Liver (tissue), 9 donors: ENCODE data around the gene IL10. TPM values are rescaled to one million over a fixed set of nuclear protein-coding genes. Genes with fewer than 3 reads are reported as not detected.

ENCODE experiments used
- DNase-seq: peaks from one replicate; pipeline ENCODE4 v3.0.0-alpha.2; 2017; ENCODE audit warnings: low spot score
- H3K27ac ChIP-seq, 2 donors: one replicate each; pipeline ENCODE4 v1.7.0; 2013; ENCODE audit warnings: inconsistent platforms in 2 of 2, low read length in 2 of 2, control low read depth in 1 of 2, low read depth in 1 of 2, mild to moderate bottlenecking in 1 of 2
- H3K27me3 ChIP-seq, 4 donors: one replicate each; pipeline versions ENCODE4 v1.6.1 to v1.7.0; 2013; ENCODE audit warnings: low read length in 3 of 4, inconsistent platforms in 1 of 4, mild to moderate bottlenecking in 1 of 4, moderate library complexity in 1 of 4; ENCODE audit not compliant: control insufficient read depth in 4 of 4, insufficient read depth in 4 of 4
- H3K36me3 ChIP-seq, 4 donors: one replicate each; pipeline versions ENCODE4 v1.6.1 to v1.7.0; 2013; ENCODE audit warnings: low read length in 3 of 4, mild to moderate bottlenecking in 3 of 4, low read depth in 1 of 4, moderate library complexity in 1 of 4; ENCODE audit not compliant: control insufficient read depth in 4 of 4, insufficient read depth in 3 of 4
- H3K4me1 ChIP-seq, 4 donors: one replicate each; pipeline versions ENCODE4 v1.6.1 to v1.7.0; 2013; ENCODE audit warnings: low read length in 3 of 4, mild to moderate bottlenecking in 3 of 4, moderate library complexity in 1 of 4; ENCODE audit not compliant: control insufficient read depth in 4 of 4, insufficient read depth in 4 of 4
- H3K4me3 ChIP-seq, 3 donors: one replicate each; pipeline versions ENCODE4 v1.6.1 to v1.7.0; 2013; ENCODE audit warnings: low read length in 3 of 3, control low read depth in 1 of 3, low read depth in 1 of 3, mild to moderate bottlenecking in 1 of 3
- H3K9ac ChIP-seq, 2 donors: one replicate each; pipeline ENCODE4 v1.7.0; 2013; ENCODE audit warnings: low read length in 2 of 2, mild to moderate bottlenecking in 2 of 2, moderate library complexity in 2 of 2, control low read depth in 1 of 2, low read depth in 1 of 2
- H3K9me3 ChIP-seq, 4 donors: one replicate each; pipeline versions ENCODE4 v1.6.1 to v1.7.0; 2013; ENCODE audit warnings: low read length in 3 of 4; ENCODE audit not compliant: control insufficient read depth in 4 of 4
- ATF3 ChIP-seq: IDR thresholded peaks from 2 replicates; pipeline ENCODE4 v1.6.1; 2016; ENCODE audit warnings: antibody characterized with exemption
- CTCF ChIP-seq: fragments of 150-350 bp; IDR thresholded peaks from 2 replicates; pipeline ENCODE4 v1.5.1; 2017; ENCODE audit warnings: improper control_type of control experiment, low read depth, low read length; ENCODE audit not compliant: missing input control
- EGR1 ChIP-seq, 2 donors: IDR thresholded peaks; 2 replicates each; pipeline ENCODE4 v1.6.1; 2016 to 2018; ENCODE audit warnings: antibody characterized with exemption in 2 of 2, low read depth in 2 of 2
- FOXA1 ChIP-seq: IDR thresholded peaks from 2 replicates; pipeline ENCODE4 v1.6.1; 2016; ENCODE audit warnings: antibody characterized with exemption
- FOXA2 ChIP-seq: IDR thresholded peaks from 2 replicates; pipeline ENCODE4 v1.6.1; 2016; ENCODE audit warnings: antibody characterized with exemption
- GABPA ChIP-seq, 2 donors: IDR thresholded peaks in 1 of 2; conservative IDR thresholded peaks in 1 of 2; 2 replicates each; pipeline ENCODE4 v1.6.1; 2016; ENCODE audit warnings: antibody characterized with exemption in 2 of 2, mild to moderate bottlenecking in 1 of 2, moderate library complexity in 1 of 2
- HNF4A ChIP-seq, 2 donors: conservative IDR thresholded peaks; 2 replicates each; pipeline ENCODE4 v1.6.1; 2016; ENCODE audit warnings: antibody characterized with exemption in 2 of 2, mild to moderate bottlenecking in 2 of 2
- HNF4G ChIP-seq: IDR thresholded peaks from 2 replicates; pipeline ENCODE4 v1.6.1; 2016; ENCODE audit warnings: antibody characterized with exemption
- JUND ChIP-seq, 2 donors: IDR thresholded peaks; 2 replicates each; pipeline ENCODE4 v1.6.1; 2016; ENCODE audit warnings: antibody characterized with exemption in 2 of 2
- MAX ChIP-seq: IDR thresholded peaks from 2 replicates; pipeline ENCODE4 v1.6.1; 2016; ENCODE audit warnings: antibody characterized with exemption
- NR2F2 ChIP-seq: IDR thresholded peaks from 2 replicates; pipeline ENCODE4 v1.6.1; 2016; ENCODE audit warnings: antibody characterized with exemption
- RAD21 ChIP-seq, 2 donors: IDR thresholded peaks; 2 replicates each; pipeline ENCODE4 v1.6.1; 2016; ENCODE audit warnings: antibody characterized with exemption in 2 of 2, mild to moderate bottlenecking in 2 of 2
- REST ChIP-seq: IDR thresholded peaks from 2 replicates; pipeline ENCODE4 v1.6.1; 2016; ENCODE audit warnings: antibody characterized with exemption, mild to moderate bottlenecking
- RXRA ChIP-seq, 2 donors: IDR thresholded peaks; 2 replicates each; pipeline ENCODE4 v1.6.1; 2017 to 2018; ENCODE audit warnings: antibody characterized with exemption in 2 of 2, mild to moderate bottlenecking in 1 of 2
- SP1 ChIP-seq: IDR thresholded peaks from 2 replicates; pipeline ENCODE4 v1.6.1; 2018; ENCODE audit warnings: antibody characterized with exemption, mild to moderate bottlenecking
- TAF1 ChIP-seq: conservative IDR thresholded peaks from 2 replicates; pipeline ENCODE4 v1.6.1; 2016; ENCODE audit warnings: antibody characterized with exemption, mild to moderate bottlenecking
- YY1 ChIP-seq: IDR thresholded peaks from 2 replicates; pipeline ENCODE4 v1.6.1; 2016; ENCODE audit warnings: antibody characterized with exemption, mild to moderate bottlenecking
- ZBTB33 ChIP-seq: IDR thresholded peaks from 2 replicates; pipeline ENCODE4 v1.6.1; 2016; ENCODE audit warnings: antibody characterized with exemption
- WGBS: extraction: QIAGEN DNeasy Blood & Tissue Kit; methylation state at CpG from one replicate; pipeline ENCODE4 v1.1.7; 2013; 5-methylcytosine and 5-hydroxymethylcytosine counted together
- polyA plus RNA-seq, 2 donors: library from polyadenylated mRNA; stranded (reverse) in 1 of 2; unstranded in 1 of 2; fragments of 200-250 nt in 1 of 2; fragments of >200 nt in 1 of 2; fragmentation: Nextera tagmentation in 1 of 2; extraction: Ambion mirVana in 1 of 2; gene quantifications; one replicate each; pipeline versions ENCODE4 v1.2.1 to v1.2.3, GENCODE V29; 2013 to 2015
- total RNA-seq, 2 donors: library from RNA; depleted of rRNA; stranded (reverse); fragments of >200 nt; gene quantifications; one replicate each; pipeline ENCODE4 v1.2.3, GENCODE V29; 2014
- donor health status: healthy.
- donor health status: healthy.
- donor health status: healthy.
- donor health status: healthy.
- donor health status: healthy.

Gene IL10
- 1 to 10 TPM in 1 of 2 donors, under 1 TPM in 1; 0.23 to 1.4 TPM for total RNA-seq
- polyA plus RNA-seq = under 1 TPM; 0.54 to 0.63 TPM

- peaks cover 0 to 2% (median 0%) of the 10 kb centered on the region in 4 donors for H3K4me1 ChIP-seq
- H3K4me3 ChIP-seq = no peak within 1 kb of the TSS
- H3K9me3 ChIP-seq = no peaks in the 10 kb centered on the region
- no peaks in the 10 kb centered on the region for H3K27me3 ChIP-seq
- TF ChIP-seq EGR1 (IDR thresholded peaks at IDR 0.05; ENCODE audit: low read depth in 2 of 2) = no peak
- no peak for TF ChIP-seq RAD21 (IDR thresholded peaks at IDR 0.05)
- TF ChIP-seq SP1 = no peak
- TF ChIP-seq JUND (IDR thresholded peaks at IDR 0.05) = no peak
- no peak for TF ChIP-seq TAF1
- TF ChIP-seq FOXA1 = no peak
- no peak for TF ChIP-seq YY1
- TF ChIP-seq ZBTB33 = no peak
- TF ChIP-seq REST = no peak
- TF ChIP-seq HNF4A (conservative IDR thresholded peaks at IDR 0.05) = no peak
- TF ChIP-seq GABPA (IDR thresholded peaks at IDR 0.05 in 1 of 2, conservative IDR thresholded peaks at IDR 0.05 in 1 of 2) = no peak
- no peak for TF ChIP-seq MAX
- no peak for TF ChIP-seq CTCF
- TF ChIP-seq FOXA2 = no peak
- no peak for TF ChIP-seq ATF3
- no peak for TF ChIP-seq RXRA (IDR thresholded peaks at IDR 0.05)
- no peak for TF ChIP-seq NR2F2
- no peak for TF ChIP-seq HNF4G
- WGBS = 84% methylated on average over 8 of the region's 8 CpGs
- no peaks in the 10 kb centered on the region for H3K36me3 ChIP-seq
- H3K27ac ChIP-seq = no peak within 1 kb of the TSS
- no peak for DNase-seq
- H3K9ac ChIP-seq = no peak within 1 kb of the TSS
Observed at GRCh38 chr1:206772243-206772937, at the start of gene IL10. Gene IL10, minus strand, starts transcription at chr1:206772494. Its CDS starts 59 bp downstream, at chr1:206772435.
